Motor neuron (in vitro differentiated cells): ENCODE data around the gene C12orf54. TPM values are rescaled to one million over a fixed set of nuclear protein-coding genes. Genes with fewer than 3 reads are reported as not detected.
"Not testable (repeated sequence)": the region's sequence is repeated elsewhere in the genome, so short reads cannot be mapped to it uniquely, and the experiment has no call there.

Experiments
- ATAC-seq, 8 experiments: fragments of 200-7000 bp; cut with Tn5 transposase; replicated peaks in 6 of 8; 2 replicates each; pipeline ENCODE4 v1.8.0; 2021; ENCODE audit warnings: mild to moderate bottlenecking in 8 of 8, moderate library complexity in 8 of 8
- H3K27ac ChIP-seq, 2 donors: fragments of 250-450 bp; sonication (Bioruptor Pico); 2 replicates each; pipeline ENCODE4 v1.9.0; 2021; ENCODE audit warnings: antibody characterized with exemption in 2 of 2, mild to moderate bottlenecking in 2 of 2, moderate library complexity in 1 of 2
- H3K4me1 ChIP-seq, 2 donors: fragments of 250-450 bp; sonication (Bioruptor Pico); replicated peaks in 1 of 2; 2 replicates each; pipeline ENCODE4 v1.6.1; 2021; ENCODE audit warnings: antibody characterized with exemption in 2 of 2, mild to moderate bottlenecking in 2 of 2, moderate library complexity in 1 of 2
- H3K4me3 ChIP-seq, 5 donors: fragments of 250-450 bp; sonication (Bioruptor Pico); 2 replicates each; pipeline ENCODE4 v1.9.0; 2021; ENCODE audit warnings: antibody characterized with exemption in 5 of 5, mild to moderate bottlenecking in 5 of 5, moderate library complexity in 4 of 5
- WGBS, 10 experiments: fragments of 450-650 bp; shearing (Covaris generic); methylation state at CpG; one replicate each; pipeline ENCODE4 v1.0.0; 2022; 5-methylcytosine and 5-hydroxymethylcytosine counted together
- in situ Hi-C, 9 experiments: fragments of 400-800 bp; cut with MboI; loops; one replicate each; pipeline ENCODE4 v1.15.0; 2021; ENCODE audit warnings: low sequenced_read_pairs in 9 of 9, low pct_unique_long_range_greater_than_20kb in 2 of 9; ENCODE audit not compliant: unreplicated experiment in 9 of 9
- total RNA-seq, 8 experiments: library from RNA; unstranded; fragments of 300-600 nt; gene quantifications; 2 replicates each; pipeline versions ENCODE4 v1.2.3 to v1.2.4, GENCODE V29; 2022

The C12orf54 gene
- total RNA-seq, 8 experiments from 2014 or later: 0.29 to 10.0 (median 2.9) TPM; not detected in 4

DNA sequence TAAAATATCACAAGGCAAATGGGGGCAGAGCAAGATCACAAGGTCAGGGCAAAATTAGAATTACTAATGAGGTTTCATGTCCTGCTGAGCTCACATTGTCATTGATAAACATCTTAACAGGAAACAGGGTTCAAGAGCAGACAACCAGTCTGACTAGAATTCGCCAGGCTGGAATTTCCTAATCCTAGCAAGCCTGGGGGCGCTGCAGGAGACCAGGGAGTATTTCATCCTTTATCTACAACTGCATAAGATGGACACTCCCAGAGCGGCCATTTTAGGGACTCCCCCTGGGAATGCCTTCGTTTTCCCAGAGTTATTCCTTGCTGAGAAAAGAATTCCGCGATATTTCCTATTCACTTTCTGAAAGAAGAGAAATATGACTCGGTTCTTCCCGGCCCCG, 13.3 kb upstream of the C12orf54 start:
- in situ Hi-C loops: loop anchor here in 1 of 9 experiments (25.0 kb wide), 1 partner anchor 282 kb away; the partner anchor contains the start of gene CCDC184
- 20 to 88% (median 60%) methylated on average over 1 to 9 of the region's 9 CpGs; no CpG with 5 or more reads in 1 of the 10 experiments for WGBS, 10 experiments
- H3K4me3 ChIP-seq, H3K4me1 ChIP-seq, H3K27ac ChIP-seq, ATAC-seq: not testable (repeated sequence)

DNA sequence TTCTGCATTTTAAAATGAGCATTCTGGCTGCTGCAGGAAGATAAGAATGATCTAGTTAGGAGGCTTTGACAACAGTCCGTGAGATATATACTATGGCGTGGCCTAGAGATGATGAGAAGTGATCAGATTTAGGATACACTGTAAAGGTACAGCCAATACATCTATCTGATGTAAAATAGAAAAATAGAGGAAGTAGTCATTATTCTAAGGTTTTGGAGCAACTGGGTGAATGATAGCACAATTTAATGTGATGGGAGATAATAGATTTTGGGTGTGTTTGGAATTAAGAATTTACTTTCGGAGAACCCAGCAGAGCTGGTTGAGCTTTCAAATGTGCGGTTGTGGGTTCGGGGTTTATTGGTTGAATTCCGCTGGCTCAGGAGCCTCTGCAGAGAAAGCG, 10.0 kb upstream of the C12orf54 start, which contains the start of gene ANP32D:
Gene ANP32D (plus strand): TSS at position 301 of the 400 bp plus-strand sequence. CDS start 106 bp downstream, outside the sequence.
- ATAC-seq: no peak
- 22 to 100% (median 63%) methylated on average over 3 to 7 of the region's 7 CpGs; no CpG with 5 or more reads in 1 of the 10 experiments for WGBS, 10 experiments

DNA sequence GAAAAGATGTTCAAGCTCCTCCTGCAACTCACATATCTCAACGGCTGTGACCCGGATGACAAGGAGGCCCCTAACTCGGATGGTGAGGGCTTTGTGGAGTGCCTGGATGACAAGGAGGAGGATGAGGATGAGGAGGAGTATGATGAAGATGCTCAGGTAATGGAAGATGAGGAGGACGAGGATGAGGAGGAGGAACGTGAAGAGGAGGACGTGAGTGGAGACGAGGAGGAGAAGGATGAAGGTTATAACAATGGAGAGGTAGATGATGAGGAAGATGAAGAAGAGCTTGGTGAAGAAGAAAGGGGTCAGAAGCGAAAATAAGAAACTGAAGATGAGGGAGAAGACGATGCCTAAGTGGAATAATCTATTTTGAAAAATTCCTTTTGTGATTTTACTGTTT, 9.2 kb upstream of the C12orf54 start:
- no peak for ATAC-seq
- in situ Hi-C loops: loop anchor here in 1 of 9 experiments (25.0 kb wide), 1 partner anchor 286 kb away; the partner anchor contains the start of gene CCDC184
- 2 to 83% (median 61%) methylated on average over 3 to 9 of the region's 9 CpGs for WGBS, 10 experiments
- no peaks in the 10 kb centered on the region for H3K4me1 ChIP-seq
- no peak overlapping the region for H3K4me3 ChIP-seq
- no peak overlapping the region for H3K27ac ChIP-seq

More for the DNA sequence above, 10.0 kb upstream of the C12orf54 start, which contains the start of gene ANP32D:
- Histone ChIP-seq H3K27ac (no peak within 1 kb of the TSS), H3K4me1 (no peaks in the 10 kb centered on the region), H3K4me3 (no peak within 1 kb of the TSS)
- in situ Hi-C loops: loop anchor here in 1 of 9 experiments (25.0 kb wide), 1 partner anchor 285 kb away; the partner anchor contains the start of gene CCDC184

DNA sequence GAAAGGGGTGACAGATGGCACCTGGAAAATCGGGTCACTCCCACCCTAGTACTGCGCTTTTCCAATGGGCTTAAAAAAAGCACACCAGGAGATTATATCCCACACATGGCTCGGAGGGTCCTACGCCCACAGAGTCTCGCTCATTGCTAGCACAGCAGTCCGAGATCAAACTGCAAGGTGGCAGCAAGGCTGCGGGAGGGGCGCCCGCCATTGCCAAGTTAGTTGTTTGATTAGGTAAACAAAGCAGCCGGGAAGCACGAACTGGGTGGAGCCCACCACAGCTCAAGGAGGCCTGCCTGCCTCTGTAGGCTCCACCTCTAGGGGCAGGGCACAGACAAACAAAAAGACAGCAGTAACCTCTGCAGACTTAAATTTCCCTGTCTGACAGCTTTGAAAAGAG, 7.8 kb upstream of the C12orf54 start:
- 47 to 85% (median 72%) methylated on average over 1 to 10 of the region's 11 CpGs; no CpG with 5 or more reads in 6 of the 10 experiments for WGBS, 10 experiments
- in situ Hi-C loops: loop anchor here in 1 of 9 experiments (25.0 kb wide), 1 partner anchor 287 kb away; the partner anchor contains the start of gene CCDC184
- not testable (repeated sequence) for ATAC-seq, H3K27ac ChIP-seq, H3K4me1 ChIP-seq, H3K4me3 ChIP-seq

DNA sequence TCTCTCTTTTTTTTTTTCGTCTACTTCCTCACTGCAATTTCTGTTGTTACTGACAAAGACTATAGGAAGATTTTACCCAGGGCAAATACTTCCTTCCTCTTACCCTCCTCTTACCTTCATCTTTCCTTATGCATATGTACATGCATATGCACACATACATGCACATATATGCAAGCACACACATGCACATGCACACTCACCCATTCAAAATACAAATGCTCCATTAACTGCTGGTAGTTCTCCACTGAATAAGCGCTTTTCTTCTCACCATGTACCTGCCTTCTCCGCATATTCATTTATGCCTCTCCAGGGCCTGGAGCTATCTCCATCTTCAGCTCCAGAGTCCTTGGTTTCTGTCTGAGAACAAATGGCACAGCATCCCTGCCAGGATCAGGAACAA, 632 bp downstream of the C12orf54 start:
- 27 to 88% (median 62%) methylated on average over 1 to 3 of the region's 3 CpGs; no CpG with 5 or more reads in 2 of the 10 experiments for WGBS, 10 experiments
- Histone ChIP-seq H3K4me3 (no peak overlapping the region), H3K27ac (no peak overlapping the region), H3K4me1 (no peaks in the 10 kb centered on the region)
- in situ Hi-C loops: no loop called here
- peak in 3 of 8 experiments; percentile 29 to 73 (median 58) for ATAC-seq

DNA sequence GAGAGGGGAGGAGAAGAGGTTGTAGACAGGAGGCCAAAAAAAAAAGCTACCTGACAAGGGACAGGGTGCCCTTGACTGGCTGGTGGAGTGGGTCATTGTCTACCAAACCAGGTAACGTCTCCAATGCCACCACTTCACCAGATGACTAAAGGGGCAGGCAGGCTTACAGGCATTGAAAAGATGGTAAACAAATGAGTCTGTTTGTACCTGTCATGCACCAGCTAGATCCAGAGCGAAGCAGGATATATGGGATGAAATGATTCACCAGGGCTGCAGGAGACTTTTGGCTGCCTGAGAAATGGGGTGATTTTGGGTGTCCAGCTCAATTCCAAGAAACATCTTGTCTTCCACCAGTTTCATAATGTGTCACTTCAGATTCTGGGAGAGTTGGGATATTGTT, 4.0 kb downstream of the C12orf54 start:
- WGBS, 10 experiments: 20 to 85% (median 50%) methylated on average over 1 to 2 of the region's 2 CpGs; no CpG with 5 or more reads in 4 of the 10 experiments
- in situ Hi-C loops: no loop called here

DNA sequence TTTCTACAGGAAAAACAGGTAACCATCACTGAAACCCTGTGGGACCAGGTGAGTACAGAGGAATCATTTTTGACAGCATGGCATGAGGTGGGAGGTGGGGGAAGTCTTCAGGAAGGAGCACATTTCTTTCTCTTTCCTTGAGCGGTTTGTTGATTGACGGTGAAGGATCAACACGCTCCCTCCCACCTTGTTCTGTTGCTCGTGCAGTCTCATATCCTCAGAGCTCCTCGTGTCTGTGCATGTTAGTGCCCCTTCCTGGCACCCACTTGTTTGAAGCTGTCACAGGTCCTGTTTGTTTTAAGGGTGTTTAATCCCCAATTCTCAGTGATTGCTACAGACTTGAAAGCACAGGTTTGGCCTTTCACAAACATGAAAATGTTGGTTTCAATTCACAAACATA, 4.4 kb downstream of the C12orf54 start:
- H3K4me1 ChIP-seq: no peaks in the 10 kb centered on the region
- WGBS, 10 experiments: 0 to 84% (median 63%) methylated on average over 1 to 5 of the region's 5 CpGs; no CpG with 5 or more reads in 3 of the 10 experiments
- in situ Hi-C loops: no loop called here
- H3K27ac ChIP-seq: no peak overlapping the region
- H3K4me3 ChIP-seq: no peak overlapping the region
- ATAC-seq: no peak

More for the DNA sequence above, 4.0 kb downstream of the C12orf54 start:
- Histone ChIP-seq H3K27ac (no peak overlapping the region), H3K4me1 (no peaks in the 10 kb centered on the region), H3K4me3 (no peak overlapping the region)
- ATAC-seq: no peak

DNA sequence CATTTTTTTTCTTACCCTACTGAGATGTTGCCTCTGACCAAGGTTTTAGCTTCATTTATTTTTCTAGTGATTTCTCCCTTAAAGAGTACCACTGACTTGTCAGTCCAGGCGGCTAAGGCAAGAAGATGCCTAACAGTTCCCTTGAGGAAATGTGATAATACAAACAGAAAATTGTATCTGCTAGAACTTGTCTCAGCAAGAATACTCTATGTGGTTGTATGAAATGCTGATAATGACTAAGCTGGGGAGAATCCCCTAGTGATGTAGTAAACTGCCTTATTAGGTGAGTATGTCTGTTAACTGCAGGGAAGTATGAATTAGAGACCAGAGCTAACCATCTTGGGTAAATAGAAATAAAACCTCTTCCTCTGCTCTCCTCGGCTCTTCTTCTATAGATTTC, 6.7 kb downstream of the C12orf54 start:
- WGBS, 10 experiments: 33 to 100% (median 59%) methylated on average over 1 to 2 of the region's 2 CpGs; no CpG with 5 or more reads in 1 of the 10 experiments
- Histone ChIP-seq H3K27ac (no peak overlapping the region), H3K4me1 (no peaks in the 10 kb centered on the region), H3K4me3 (no peak overlapping the region)
- in situ Hi-C loops: no loop called here
- peak in 1 of 8 experiments; percentile 15 for ATAC-seq

DNA sequence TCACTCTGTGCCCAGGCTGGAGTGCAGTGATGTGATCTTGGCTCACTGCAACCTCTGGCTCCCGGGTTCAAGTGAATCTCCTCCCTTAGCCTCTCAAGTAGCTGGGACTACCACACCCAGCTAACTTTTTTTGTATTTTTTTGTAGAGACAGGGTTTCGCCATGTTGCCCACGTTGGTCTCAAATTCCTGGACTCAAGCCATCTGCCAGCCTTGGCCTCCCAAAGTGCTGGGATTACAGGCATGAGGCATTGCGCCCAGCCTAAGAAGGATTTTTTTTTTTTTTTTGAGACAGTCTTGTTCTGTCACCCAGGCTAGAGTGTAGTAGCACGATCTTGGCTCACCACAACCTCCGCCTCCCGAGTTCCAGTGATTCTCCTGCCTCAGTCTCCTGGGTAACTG, 7.2 kb downstream of the C12orf54 start:
- H3K4me1 ChIP-seq, ATAC-seq, H3K4me3 ChIP-seq, in situ Hi-C loops, H3K27ac ChIP-seq: not testable (repeated sequence)
- 34 to 93% (median 67%) methylated on average over 1 to 5 of the region's 7 CpGs; no CpG with 5 or more reads in 3 of the 10 experiments for WGBS, 10 experiments

DNA sequence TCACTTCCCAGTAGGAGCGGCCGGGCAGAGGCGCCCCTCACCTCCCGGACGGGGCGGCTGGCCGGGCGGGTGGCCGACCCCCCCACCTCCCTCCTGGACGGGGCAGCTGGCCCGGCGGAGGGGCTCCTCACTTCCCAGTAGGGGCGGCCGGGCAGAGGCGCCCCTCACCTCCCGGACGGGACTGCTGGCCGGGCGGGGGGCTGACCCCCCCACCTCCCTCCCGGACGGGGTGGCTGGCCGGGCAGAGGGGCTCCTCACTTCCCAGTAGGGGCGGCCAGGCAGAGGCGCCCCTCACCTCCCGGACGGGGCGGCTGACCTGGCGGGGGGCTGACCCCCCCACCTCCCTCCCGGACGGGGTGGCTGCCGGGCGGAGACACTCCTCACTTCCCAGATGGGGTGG, 18.0 kb downstream of the C12orf54 start:
- in situ Hi-C loops: not testable (repeated sequence)
- whole genome bisulfite sequencing, 10 experiments: no CpG with 5 or more reads among the region's 32 CpGs

DNA sequence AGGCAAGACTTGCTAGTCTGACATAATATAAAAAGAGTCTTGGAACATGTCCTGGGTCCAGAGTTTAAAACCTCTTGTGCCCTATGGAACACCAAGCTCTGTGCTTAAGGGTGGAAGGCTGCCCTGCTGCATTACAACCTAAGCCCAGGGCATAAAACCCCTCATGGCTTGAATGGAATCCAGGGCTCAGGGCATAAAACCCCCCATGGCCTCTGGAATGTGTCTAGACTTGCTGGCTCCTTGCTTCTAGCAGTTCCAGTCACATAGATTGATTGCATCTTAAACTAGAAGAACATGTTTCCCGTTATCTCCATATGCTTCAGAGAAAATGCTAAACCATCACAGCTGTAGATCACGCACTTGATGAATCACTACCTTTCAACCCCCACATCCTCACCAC, 24.5 kb downstream of the C12orf54 start:
- H3K27ac ChIP-seq, H3K4me1 ChIP-seq, in situ Hi-C loops, H3K4me3 ChIP-seq: not testable (repeated sequence)
- WGBS, 10 experiments: 0 to 100% (median 64%) methylated on average over 1 to 2 of the region's 2 CpGs; no CpG with 5 or more reads in 2 of the 10 experiments
- ATAC-seq: peak in 1 of 8 experiments; percentile 19

More for the DNA sequence above, 18.0 kb downstream of the C12orf54 start:
- H3K4me3 ChIP-seq, ATAC-seq, H3K27ac ChIP-seq, H3K4me1 ChIP-seq: not testable (repeated sequence)

DNA sequence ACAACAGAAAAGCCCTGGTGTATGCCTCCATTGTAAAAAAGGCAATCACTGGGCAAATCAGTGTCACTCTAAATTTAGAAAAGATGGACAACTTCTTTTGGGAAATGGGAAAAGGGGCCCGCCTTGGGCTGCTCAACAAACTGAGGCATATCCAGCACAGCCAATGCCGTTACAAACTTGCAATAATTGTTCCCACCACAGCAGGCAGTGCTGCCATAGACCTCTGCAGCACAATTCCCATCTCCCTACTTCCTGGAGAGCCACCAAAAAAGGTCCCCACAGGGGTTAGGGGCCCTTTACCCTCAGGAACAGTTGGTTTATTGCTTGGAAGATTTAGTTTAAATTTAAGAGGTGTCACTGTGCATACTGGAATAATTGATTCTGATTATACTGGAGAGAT, 26.7 kb downstream of the C12orf54 start:
- 0 to 86% (median 49%) methylated on average over 1 to 2 of the region's 2 CpGs; no CpG with 5 or more reads in 4 of the 10 experiments for WGBS, 10 experiments
- in situ Hi-C loops: no loop called here
- Histone ChIP-seq H3K27ac (no peak overlapping the region), H3K4me3 (no peak overlapping the region), H3K4me1 (no peaks in the 10 kb centered on the region)
- ATAC-seq: no peak

DNA sequence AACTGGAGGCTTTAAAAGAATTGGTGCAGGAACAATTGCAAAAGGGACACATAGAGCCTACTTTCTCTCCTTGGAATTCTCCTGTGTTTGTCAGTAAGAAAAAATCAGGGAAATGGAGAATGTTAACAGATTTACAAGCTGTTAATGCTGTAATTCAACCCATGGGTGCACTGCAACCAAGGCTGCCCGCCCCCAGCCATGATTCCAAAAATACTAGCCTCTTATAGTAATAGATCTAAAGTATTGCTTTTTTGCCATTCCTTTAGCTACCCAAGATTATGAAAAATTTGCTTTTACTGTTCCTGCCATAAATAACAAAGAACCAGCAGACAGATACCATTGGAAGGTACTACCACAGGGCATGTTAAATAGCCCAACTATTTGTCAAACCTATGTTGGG, 27.8 kb downstream of the C12orf54 start:
- no peak for ATAC-seq
- in situ Hi-C loops: no loop called here
- Histone ChIP-seq H3K4me3 (no peak overlapping the region), H3K27ac (no peak overlapping the region), H3K4me1 (no peaks in the 10 kb centered on the region)
- 0 to 60% (median 13%) methylated on average over 1 of the region's 1 CpG; no CpG with 5 or more reads in 2 of the 10 experiments for WGBS, 10 experiments

DNA sequence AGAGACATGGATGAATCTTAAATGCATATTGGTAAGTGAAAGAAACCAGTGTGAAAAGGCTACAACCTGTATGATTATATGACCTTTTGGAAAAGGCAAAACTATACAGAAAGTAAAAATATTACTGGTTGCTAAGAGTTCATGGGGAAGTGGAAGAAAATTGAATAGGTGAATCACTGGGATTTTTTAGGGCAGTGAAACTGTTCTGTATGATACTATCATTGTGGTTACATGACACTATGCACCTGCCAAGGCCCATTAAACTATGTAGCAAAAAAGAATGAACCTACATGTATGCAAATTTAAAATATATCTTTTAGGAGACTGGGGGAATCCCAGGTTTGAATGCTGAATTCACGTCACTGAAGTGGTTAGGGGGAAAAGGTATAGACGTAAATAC, 30.6 kb downstream of the C12orf54 start:
- no peak overlapping the region for H3K27ac ChIP-seq
- ATAC-seq: no peak
- in situ Hi-C loops: no loop called here
- no peak overlapping the region for H3K4me3 ChIP-seq
- no peaks in the 10 kb centered on the region for H3K4me1 ChIP-seq
- 0 to 74% (median 42%) methylated on average over 1 to 2 of the region's 2 CpGs; no CpG with 5 or more reads in 1 of the 10 experiments for WGBS, 10 experiments
